Stimulated activated CD4-positive, alpha-beta T cell treated with anti-CD3 and anti-CD28 coated beads, Interleukin-4, amount 100 ng/mL, for 24 hours (primary cell): ENCODE results near the gene DUOX2.
"Not testable (repeated sequence)": the region's sequence is repeated elsewhere in the genome, so short reads cannot be mapped to it uniquely, and the experiment has no call there.

ENCODE experiments used
- DNase-seq: peaks from one replicate; pipeline ENCODE4 v3.0.0-alpha.2; 2020

DUOX2 gene

DNA sequence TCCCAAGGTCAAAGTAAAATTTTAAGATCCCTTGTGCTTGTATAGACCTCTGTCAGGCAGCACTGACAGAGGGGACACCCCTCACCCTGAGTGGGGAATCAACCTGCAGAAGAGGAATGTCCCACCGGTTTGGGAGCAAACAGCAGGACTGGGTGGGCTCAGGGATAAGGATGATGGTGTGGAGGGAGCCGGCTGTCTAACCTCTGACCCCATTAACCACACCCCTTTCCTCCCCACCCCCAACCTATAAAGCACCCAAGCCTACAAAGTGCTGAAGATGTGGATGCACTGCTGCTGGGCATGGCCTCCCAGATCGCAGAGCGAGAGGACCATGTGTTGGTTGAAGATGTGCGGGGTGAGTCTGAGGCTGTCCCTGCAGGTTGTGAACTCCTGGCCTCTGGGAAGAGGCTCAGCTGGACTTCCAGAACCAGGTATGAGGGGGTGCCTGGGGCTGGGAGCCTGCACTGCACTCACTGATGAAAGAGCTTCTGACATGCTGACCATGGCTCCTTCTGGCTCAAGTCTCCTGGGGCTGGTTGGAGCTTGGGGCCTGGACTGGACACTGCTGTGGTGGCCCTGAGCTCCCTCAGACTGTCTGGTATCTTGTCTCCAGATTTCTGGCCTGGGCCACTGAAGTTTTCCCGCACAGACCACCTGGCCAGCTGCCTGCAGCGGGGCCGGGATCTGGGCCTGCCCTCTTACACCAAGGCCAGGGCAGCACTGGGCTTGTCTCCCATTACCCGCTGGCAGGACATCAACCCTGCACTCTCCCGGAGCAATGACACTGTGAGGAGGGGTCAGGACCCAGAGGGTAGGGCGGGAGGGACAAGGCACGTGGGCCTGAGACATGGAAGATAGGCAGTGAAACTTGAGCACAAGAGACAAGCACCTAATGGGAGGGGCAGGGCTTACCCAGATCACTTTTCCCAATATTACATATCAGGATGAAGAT is 25.1 kb upstream of the DUOX2 start:
- DNase-seq = no peak

DNA sequence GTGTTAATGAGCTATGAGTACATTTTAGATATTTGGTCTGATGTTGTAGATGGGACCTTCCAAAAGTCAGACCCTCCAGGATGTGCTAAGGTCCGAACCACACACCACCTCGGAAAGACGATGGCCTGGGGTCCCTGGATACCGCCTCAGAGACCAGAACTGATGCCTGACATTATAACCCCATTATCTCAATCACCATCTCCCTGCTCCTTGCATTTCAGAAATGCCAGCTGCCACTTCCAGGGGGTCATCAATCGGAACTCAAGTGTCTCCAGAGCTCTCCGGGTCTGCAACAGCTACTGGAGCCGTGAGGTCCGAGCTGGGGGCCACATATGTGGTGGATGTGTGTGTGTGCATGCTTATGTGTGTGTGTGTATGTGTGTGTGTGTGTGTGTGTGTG is 23.7 kb upstream of the DUOX2 start:
- DNase-seq = no peak

DNA sequence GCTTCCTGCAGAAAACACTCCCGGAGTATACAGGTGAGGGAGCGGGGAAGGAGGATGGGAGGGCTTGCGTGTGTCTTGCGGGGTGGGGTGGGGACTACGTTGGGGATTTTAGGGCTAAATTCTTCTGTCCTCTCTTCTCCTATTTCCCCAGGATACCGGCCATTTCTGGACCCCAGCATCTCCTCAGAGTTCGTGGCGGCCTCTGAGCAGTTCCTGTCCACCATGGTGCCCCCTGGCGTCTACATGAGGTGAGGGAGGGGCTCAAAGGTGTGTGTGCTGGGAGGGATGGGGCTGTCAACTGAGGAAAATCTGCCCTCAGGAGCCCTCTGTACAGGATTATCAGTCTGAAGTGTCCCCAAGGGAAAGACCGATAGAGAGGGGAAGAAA is 22.4 kb upstream of the DUOX2 start:
- no peak for DNase-seq

DNA sequence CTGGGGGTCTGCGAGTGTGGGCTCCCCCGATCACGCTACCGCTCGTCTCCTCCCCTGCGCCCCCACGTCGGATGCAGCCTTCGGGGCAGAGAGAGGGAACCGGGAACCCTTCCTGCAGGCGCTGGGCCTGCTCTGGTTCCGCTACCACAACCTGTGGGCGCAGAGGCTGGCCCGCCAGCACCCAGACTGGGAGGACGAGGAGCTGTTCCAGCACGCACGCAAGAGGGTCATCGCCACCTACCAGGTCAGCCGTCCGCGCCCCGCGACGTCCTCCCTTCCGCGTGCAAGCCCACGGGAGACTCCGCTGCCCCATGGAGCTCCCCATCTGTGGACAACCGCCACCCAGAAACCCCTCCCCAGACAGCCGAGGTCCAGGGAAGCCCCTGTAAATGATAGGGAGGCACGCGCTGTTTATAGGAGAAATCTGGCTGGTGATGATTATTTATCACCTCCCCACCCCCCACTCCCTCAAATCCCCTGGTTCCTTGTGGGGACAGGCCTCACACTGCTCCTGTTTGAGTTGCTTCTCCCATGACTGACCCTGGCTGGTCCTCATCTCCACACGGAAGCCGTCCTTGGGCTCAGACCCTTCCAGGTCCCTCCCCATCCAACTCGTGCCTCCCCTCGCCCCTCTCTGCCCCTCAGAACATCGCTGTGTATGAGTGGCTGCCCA is 21.9 kb upstream of the DUOX2 start:
- DNase-seq = not testable (repeated sequence)

DNA sequence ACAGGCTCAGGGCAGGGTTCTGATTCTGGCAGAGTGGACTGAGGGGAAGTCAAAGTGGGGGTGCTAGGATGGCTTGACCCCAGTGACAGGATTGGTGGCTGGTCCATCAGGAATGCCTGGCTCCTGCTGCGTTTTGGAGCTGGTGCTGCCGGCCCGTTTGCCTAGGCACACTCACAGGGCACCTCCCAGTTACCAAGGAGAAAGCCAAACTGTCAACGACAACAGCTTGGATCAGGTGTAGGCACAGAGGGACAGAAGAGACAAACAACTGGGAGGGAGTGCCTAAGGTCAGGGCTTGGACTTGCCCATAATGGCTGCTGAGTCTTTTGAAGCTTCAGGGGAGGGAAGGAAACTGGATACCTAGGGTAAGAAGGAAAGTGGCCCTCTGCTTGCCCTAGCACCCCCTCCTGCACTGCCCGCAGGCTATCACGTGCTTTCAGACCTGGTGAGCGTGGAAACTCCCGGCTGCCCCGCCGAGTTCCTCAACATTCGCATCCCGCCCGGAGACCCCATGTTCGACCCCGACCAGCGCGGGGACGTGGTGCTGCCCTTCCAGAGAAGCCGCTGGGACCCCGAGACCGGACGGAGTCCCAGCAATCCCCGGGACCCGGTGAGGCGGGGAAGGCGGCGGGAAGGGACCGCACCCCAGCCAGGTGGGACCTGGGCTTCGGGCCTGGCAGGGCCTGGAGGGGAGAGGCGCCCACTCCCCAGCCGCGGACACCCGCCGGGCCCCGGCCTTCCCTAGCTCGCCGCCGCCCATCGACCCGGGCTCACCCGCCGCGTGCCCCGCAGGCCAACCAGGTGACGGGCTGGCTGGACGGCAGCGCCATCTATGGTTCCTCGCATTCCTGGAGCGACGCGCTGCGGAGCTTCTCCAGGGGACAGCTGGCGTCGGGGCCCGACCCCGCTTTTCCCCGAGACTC is 21.0 kb upstream of the DUOX2 start:
- DNase-seq = peak; percentile 16

DNA sequence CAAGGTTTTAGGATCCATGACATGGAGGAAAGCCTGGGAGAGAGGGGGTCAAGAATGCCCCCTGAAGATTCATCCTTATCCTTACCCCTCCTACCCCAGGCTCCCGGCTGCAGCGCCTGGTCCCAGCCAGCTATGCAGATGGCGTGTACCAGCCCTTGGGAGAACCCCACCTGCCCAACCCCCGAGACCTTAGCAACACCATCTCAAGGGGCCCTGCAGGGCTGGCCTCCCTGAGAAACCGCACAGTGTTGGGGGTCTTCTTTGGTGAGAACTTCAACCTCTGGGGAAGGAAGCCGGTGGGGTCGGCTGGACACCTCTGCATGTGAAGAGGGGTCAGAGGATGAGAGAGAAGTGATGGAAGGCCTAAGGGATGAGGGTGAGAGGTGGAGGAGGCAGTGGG is 20.1 kb upstream of the DUOX2 start:
- no peak for DNase-seq

DNA sequence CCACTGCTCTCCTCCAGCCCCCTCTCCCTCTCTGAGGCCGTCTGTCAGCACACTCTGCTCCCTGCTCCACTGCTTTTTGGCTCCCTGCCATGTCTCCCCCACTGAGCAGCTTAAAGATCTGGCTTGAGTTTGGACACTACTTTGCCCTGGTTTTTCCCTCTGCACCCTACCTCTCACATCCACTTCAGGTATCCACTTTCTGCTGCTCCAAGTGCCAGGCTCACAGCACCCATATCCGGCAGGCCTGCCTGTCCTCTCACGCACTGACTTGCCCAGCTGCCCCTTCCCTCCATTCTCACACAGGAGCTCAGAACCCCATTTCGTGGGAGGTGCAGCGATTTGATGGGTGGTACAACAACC is 19.6 kb upstream of the DUOX2 start:
- DNase-seq = no peak

DNA sequence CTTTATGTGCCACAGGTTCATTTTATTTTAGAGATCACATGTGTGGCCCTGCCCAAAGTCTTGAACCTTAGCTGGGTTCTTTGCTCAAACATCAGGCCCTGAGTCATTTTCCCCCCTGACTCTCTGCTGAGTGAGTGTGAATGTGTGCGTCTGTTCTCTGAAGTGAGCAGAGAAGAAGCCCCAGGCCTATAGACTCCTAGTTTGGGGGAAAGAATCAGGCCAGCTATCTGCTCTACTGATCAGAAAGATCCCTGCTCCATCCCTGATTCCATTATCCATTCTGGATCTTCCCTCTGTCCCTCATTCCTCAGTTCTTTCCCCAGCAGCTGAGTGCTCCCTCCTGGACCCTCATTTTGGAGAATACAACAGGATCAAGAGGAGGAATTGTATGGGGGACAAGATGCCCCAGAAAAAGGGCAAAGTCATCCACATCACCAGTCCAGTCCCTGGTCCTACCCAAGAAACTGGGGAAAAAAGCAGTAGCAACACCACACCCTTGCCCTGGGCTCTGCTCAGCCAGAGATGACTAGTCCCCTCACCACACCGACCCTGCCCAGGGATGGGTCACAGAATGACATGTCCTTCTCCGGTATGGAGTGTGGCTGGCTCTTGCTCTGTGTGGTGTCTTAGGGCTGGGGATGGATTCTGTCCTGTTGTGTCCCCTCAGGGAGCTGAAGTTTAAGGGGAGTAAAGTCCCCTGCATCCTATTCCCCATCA is 19.0 kb upstream of the DUOX2 start:
- DNase-seq = no peak

DNA sequence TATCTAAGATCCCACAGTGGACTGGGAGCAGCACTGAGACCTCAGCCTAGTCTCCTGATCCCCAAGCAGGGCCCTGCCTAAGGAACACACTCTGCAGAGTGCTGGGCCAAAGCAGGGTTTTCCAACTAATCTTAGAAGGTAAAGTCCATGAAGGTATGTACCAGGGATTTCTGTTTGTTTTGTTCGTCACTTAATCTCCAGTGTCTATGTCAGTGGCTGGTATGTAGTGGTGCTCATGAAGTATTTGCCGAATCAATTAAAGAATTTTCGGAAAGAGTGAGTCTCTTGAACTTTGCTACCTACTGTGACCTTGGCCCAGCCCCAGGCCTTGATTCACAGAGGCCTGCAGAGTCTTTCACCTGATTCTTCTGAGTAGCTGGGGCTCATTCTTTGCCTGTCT is 17.5 kb upstream of the DUOX2 start:
- no peak for DNase-seq

DNA sequence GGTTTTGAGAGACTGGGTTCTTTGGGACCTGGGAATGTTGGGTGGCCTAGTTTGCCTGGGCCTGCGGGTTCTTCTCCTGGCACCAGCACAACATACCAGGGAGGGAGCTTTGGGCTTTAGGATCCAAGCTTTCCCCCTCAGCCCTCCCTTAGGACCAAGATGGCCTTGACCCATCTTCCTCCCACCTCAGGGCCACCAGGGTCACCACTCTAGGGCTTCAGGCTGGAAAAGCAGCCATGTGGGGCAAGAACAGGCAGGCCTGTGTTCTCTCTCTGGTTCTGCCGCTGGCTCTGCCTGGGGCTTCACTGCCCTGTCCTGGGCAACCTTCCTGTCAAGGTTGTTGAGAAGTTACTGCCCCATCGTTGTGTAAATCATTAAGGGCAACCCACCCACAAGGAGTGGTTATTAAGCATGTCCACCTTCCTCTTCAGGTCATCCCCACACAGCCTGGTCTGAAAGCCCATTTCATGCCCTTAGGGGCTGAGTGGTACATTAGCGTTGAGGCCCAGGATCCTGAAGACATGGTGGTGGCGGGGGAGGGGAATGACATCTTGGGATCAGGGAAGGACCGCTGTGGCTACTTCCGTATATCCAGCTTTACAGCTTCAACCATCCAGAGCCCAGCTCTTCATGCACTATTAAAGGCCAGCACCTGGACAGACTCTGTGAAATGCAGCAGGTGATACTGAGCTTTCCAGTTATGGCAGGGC is 16.5 kb upstream of the DUOX2 start:
- no peak for DNase-seq

DNA sequence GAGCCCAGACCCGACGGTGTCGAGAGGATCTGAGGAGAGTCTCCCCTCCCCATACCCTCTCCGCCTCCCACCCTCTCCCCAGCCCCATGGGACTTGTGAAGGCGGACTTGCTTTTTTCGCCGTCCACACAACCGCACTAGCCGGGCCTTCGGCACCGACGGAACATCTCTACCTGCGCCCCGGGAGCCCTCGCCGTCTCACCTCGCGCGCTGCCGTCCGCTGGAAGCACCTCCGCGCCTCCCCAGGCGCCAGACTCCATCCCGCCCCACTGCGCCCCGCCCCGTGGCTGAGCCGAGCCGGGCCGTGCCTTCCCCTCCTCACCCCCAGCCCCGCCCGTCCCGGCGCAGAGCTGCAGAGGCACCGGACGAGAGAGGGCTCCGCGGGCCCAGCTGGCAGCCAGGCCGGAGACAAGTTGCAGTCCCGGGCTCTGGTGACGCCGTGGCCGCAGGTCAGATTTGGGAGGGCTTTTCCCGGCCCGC is 15.7 kb upstream of the DUOX2 start, which contains the start of the genes DUOX1 and DUOXA1:
DUOX1 (plus strand) TSS at position 344 of the 479 bp plus-strand sequence. CDS start 1,973 bp downstream, outside the sequence.
DUOXA1 (minus strand) TSS at position 229 of the 479 bp plus-strand sequence. CDS start 6,865 bp downstream, outside the sequence.
- DNase-seq = peak; percentile 22

DNA sequence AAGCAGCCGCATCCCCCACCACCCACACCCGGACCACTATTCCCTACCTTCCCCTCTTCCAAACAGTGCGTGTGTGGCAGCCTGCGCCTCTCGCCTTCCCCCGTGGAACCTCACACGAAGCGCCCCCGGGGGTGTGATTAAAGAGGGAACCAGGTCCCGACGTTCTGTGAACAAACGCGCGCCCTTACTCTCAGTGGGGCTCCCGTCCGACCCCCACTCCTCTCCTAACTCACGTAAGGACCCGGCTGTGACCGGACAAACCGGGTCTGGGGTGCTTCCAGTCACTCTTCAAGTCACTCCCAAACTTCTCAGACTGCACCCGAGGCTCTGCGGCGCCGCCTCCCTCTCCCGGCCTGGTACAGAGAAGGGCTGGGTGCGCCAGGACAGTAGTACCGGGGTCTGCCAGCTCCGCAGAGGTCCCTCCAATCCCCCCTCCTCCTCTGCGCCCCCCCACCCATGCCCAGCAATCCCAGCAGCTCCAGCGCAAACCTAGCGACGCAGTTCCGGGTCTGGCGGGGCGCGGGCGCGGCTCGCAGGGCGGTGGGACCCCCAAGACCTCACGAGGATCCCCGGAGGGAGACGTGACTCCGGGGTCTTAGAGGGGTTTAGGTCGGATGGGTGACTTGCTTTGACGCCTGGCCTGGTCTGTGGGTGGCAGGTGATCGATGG is 15.1 kb upstream of the DUOX2 start:
- no peak for DNase-seq

DNA sequence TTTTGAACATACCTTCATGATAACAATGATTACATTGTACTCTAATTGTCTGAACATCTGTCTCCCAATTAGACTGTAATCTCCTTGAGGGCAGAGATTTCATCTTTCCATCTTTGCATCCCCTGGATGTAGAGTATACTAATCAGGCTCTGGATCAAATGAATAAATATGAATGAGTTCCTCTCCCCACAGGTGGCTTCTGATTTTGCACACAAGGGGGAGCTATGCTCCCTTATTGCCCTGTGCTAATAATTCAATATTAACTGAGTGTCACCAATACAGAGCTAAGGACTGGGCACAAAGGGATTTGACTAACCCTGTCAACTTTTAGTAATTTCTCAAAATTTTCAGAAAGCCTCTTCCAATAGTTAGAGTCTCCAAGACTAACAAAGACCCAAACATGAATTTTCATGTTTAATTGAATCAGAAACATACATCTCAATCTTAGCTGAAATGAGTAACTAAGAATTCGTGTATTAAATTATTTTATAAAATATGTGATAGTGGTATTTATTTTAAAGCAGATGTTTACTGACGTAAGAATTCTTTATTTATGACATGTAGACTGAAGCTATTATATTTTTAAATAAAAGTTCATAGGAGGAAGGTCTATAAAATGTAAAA is 12.7 kb upstream of the DUOX2 start:
- DNase-seq = peak; percentile 36

DNA sequence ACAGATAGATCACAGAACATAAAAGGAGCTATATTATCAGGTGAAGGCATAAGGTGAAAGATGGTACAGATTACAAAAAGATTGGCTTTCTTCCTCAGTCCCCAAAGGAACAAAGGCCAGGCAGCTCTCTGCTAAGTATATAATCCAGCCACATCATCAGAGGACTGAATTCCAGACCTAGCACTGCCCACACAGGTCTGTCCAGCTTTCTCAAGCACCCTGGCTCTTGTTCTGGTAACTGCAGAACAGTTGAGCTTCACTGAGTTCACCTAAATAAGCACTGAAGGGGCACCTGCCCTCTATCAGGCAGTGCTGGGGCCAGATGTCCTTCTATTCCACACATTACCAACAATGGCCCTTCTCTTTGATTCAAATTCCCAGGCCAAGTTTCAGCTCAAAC is 9.4 kb upstream of the DUOX2 start:
- DNase-seq = no peak

DNA sequence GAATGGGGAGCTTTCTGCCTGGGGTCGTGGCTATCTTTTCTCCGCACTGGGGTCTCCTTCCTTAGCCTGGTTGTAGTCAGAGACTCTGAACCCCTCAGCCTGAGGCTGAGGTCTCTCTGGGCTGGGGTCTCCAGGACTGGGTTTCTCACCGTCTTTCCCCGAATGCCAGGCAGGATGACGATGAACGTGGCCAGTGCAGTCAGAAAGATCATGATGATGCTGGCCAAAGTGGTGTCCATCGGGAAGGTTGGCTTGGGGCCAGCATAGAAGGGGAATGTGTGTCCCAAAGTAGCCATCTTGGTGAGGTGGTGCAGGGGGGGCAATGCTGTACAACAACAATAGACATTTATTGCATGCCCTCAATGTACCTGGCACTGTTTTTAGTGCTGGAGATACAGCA is 8.7 kb upstream of the DUOX2 start:
- no peak for DNase-seq

DNA sequence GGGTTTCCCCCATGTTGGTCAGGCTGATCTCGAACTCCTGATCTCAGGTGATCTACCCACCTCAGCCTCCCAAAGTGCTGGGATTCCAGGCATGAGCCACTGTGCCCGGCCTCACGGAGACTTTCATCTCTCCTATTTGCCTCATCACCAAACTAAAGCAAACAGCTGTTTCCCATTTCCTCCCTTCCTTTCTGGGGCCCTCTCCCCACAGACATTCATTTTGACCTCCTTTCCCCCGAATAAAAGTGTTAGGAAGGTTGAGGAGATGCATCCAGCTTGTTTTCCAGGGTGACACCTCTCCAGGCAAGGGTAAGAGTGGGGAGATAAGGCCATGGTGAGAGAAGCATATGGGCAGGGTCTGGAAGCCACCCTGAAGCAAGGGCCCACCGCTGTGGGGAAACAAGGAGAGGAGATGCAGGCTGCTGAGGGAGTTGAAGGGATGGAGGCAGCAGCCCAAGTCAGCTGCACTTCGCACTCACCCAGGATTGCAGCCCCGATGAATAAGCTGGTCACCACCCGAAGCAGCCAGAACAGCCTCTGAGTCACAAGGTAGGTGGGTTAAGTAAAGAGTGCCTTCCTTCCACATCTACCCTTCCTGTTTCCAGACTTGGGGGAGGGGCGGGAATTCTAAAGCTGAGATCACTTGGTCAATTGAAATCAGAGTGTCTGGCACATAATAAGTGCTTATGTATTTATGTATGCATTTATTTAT is 7.9 kb upstream of the DUOX2 start:
- no peak for DNase-seq

DNA sequence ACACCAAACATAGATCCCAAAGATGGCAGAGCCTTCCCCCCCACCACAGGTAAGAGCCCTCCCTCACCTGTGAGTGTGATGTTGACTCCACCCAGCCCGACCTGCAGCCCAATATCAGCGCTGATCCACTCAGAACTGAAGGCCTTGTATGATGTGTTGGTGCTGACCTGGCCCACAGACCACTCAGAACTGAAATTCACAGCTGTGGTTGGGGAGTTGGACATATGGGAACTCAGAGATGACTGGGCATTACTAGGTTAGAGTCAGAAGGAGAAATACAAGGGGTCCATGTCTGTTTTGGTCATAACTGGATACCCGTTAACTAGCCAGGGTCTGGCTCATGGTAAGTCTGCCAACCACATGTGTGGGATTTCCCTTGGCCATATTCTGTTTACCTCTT is 7.0 kb upstream of the DUOX2 start:
- no peak for DNase-seq

DNA sequence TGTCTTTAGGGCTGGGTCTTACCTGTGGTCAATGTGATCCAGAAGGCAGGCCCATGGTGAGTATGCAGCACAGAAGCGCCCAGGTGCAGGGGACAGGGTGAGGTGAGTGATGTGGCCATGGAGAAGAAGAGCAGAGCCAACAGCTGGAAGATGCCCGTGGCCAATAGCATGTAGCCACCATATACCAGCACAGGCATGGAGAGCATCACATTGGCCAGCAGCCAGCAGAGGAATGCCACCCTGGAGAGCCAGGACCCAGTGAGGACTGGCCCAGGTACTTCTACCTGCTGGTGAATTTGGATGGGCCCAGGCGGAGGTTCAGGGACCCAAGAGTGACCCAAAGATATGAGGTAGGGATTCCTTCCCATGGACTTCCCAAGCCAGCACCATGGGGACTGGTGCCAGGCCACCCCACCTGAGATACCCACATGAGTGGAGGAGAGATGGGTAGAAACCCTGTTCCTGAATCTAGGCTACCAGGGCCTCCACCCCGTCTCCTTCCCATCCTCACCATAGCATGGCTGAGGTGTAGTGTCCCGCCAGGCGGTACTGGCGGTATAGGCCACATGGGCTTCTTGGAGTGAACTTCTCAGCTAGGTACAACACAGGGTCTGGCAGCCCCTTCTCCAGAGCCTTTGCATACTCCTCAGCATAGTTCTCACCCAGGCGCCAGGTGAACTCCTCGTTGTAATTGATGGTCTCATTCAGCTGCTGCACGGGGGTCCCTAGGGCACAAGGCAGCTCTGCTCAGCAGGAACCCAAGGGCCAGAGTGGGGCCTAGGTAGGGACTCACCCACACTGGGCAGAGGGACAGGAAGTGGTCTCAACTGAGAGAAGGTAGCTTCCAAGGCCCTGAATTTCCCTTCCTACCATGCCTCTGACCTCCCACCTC is 6.4 kb upstream of the DUOX2 start:
- no peak for DNase-seq

DNA sequence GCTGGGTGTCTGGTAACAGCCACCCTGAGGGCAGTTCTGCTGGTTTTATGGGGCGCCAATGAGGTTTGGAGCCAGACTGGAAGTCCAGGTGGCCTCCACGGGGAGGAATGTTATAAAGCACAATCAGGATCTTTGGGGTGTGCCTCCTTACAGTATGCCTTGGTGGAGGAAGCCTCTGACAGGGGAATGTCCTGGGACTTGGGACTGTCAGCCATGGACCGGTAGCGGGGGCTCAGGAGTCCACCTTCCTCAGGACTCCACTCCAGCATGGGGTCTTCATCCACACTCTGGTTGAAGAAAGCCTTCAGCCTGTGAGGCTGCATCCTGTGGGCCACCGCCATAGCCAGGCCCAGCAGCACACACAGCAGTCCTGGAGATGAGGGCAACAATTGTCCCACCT is 5.0 kb upstream of the DUOX2 start:
- DNase-seq = no peak
